NCI-H345 treated with DMSO at 0.1 percent for 48 hours (cell line): ENCODE results near the gene SEM1.
"Not testable (repeated sequence)": the region's sequence is repeated elsewhere in the genome, so short reads cannot be mapped to it uniquely, and the experiment has no call there.

Source experiments
- DNase-seq: peaks from one replicate; lab custom pipeline; 2025; ENCODE audit not compliant: unreplicated experiment; lab: John Stamatoyannopoulos, UW

Gene SEM1

DNA sequence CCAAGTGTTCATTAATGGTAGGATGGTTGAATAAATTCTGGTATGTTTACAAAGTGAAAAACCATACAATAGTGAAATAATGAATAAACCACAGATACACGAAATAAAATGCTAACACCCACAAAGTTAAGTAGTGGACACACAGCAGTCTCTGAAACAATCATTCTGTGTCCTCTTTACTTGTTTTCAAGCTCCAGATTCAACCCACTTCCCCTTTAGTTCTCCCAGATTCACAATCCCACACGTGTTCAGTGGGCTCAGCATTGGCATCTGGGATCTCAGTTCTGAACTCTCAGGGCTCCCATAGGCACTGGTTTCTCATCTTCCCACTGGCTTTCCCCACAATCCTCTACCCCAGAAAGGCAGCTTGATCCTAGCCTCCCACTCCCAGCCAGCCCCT is 44.9 kb downstream of the SEM1 start:
- no peak for DNase-seq

DNA sequence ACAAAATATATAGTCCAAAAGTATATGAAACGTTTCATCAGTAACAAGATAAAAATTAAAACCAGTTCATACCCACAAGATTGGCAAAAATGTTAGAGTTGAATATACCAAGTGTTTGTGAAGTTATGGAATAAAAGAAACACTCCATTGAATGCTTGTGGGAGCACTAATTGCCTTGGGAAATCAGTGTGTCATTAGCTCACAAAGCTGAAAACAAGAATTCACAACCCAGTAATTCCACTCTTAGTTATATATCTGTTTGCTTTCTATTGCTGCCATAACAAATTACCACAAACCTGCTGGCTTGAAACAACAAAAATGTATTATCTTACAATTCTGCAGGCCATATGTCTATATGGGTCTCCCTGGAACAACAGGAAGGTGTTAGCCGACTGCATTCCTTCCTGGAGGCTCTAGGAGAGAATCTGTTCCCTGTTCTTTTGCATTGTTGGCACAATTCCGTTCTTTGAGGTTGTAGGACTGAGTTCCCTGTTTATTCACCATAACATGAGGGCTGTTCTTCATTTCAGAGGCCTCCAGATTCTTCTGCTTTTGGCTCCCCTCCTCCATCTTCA is 45.7 kb downstream of the SEM1 start:
- no peak for DNase-seq

GRCh38 chr7:96663457-96663856 is 46.2 kb downstream of the SEM1 start:
- DNase-seq = no peak

DNA sequence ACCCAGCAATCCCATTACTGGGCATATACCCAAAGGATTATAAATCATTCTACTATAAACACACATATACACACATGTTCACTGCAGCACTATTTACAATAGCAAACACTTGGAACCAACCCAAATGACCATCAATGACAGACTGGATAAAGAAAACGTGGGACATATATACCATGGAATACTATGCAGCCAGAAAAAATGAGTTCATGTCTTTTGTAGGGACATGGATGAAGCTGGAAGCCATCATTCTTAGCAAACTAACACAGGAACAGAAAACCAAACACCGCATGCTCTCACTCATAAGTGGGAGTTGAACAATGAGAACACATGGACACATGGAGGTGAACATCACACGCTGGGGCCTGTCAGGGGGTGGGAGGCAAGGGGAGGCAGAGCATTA is 47.5 kb downstream of the SEM1 start:
- not testable (repeated sequence) for DNase-seq

- DNase-seq = no peak
Observed at GRCh38 chr7:96658022-96658412, 51.6 kb downstream of the SEM1 start.

- no peak for DNase-seq
Observed at GRCh38 chr7:96657347-96658021, 52.2 kb downstream of the SEM1 start.

- DNase-seq = no peak
Observed at GRCh38 chr7:96655956-96656355, 53.7 kb downstream of the SEM1 start.

DNA sequence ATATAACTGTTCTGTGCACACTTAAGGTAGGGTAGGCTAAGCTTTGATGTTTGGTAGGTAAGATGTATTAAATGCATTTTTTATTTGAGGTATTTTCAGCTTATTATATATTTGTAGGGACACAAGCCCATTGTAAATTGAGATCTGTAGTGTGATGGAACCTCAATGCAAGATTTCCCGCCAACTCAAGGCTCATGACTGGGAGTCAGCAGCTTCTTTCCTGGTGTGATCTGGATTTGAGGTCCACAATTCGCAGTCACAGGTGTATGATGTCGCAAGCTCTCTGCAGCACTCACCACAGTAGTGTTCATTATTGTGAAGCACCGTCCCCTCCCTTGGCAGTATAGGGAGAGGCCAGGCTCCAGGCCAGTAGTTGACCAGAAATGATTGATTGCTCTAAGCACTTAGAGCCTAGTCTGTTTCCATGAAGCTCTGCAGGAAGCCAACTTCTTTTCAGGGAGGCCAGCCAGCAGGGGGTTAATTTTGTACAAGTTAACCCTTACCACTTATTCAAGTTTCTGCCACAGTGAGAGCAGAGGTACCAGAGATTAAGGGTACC is 54.9 kb downstream of the SEM1 start:
- DNase-seq = no peak

DNA sequence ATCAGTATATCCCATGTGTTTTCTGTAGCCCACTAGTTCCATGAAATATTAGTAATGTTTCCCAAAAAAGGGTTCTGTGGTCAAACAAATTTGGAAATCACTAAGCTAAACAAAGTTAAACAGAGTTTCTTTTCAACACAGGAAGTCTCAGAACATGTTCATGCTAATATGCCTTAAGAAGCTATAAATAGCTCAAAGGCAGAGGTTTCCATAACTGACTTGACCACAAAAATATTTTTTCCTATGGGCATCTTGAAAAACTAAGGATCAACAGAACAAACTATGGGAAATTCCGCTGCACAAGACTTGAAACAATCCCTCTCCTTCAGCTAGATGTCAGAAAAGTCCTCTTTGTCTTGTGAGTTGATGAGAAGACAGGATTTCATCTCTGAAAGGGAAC is 59.7 kb downstream of the SEM1 start:
- DNase-seq = no peak

- DNase-seq = no peak
Observed at GRCh38 chr7:96648784-96649183, 60.9 kb downstream of the SEM1 start.

DNA sequence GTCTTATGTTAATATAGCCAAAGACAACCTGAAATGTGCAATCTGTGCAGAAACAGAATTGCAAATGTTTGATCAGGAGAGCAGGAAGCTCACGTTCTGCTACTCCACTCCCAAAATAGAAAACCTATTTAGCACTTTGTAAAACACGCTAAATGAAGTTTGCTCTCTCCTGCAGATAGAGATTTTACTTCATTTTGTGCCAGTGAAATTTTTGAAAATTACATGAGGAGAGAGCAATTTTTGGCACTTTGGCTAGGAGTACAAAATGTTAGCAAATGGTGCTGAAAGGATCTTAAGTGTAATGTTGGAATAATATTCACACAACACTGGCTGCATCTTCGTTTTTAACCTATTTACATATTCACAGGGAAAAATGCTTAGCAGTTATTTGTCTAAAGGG is 61.9 kb downstream of the SEM1 start:
- no peak for DNase-seq

DNA sequence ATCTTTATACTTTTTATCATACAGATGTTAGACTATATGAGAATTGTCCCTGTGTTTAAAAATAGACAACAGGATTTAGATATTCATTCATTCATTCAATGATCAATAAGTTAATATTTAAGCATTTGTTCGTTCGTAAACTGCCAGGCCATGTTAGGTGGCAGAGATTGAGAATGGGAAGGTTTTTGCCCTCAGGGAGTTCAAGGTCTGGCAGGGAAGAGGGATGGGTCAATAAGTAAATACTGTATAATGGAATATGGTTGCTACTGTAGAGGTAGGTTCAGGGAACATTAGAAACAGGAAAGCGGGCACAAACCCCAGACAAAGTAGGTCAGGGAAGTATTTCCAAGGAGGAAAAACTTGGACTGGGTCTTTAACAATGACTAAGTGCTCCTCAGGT is 64.6 kb downstream of the SEM1 start:
- DNase-seq = no peak

GRCh38 chr7:96643436-96643835 is 66.2 kb downstream of the SEM1 start:
- not testable (repeated sequence) for DNase-seq

- no peak for DNase-seq
Observed at GRCh38 chr7:96640054-96640453, 69.6 kb downstream of the SEM1 start.
